ENCODE data around the gene ST3GAL3.
"Not testable (repeated sequence)": the region's sequence is repeated elsewhere in the genome, so short reads cannot be mapped to it uniquely, and the experiment has no call there.

Gene ST3GAL3

DNA sequence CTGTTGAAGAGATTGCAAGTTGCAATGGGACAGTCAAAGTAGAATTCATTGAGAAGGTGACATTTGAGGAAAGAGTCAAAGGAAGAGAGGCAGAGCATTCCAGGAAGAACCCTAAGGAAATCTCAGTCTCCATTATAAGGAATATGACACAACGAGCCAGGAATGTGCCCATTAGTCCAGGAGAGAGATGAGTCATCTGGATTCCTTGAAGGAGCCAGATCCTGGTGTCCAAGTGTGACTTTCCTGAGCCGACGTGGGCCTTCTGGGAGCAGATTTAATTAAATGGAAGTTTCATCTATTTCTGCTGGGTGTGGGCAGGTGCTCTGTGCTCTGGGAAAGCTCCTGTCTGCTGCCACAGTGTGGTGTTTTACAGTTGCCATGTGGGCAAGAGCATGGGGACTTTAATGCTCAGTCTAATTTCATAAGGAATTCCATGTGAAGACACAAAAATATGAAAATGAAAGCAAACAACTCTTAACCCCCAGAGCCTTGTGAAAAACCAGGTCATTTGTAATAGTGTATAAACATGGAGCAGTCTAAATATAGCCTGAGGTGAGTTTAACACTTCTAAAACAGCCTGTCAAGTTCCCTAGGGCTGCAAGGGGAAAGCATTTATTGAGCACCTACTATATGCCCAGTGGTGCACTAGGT lies 114.8 kb downstream of the ST3GAL3 start:
- no peak for DNase-seq (ENCODE audit: low spot score)

DNA sequence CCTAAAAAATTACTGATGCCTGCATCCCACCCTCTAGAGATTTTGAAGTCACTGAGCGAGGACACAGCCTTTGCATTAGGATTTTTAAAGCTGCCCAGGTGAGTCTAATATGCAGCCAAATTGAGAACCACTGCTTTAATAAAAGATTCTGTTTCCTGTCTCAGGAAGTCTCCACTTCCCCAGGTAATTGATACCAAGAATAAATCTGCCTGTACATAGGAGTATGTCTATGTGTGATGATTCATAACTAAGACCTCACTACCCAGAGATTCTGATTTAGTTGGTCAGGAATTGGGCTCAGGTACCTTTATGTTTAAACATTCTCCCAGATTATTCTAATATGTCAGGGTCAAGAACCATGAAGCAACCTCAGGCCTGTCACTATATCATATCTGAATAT lies 117.5 kb downstream of the ST3GAL3 start:
- DNase-seq (ENCODE audit: low spot score) = no peak

DNA sequence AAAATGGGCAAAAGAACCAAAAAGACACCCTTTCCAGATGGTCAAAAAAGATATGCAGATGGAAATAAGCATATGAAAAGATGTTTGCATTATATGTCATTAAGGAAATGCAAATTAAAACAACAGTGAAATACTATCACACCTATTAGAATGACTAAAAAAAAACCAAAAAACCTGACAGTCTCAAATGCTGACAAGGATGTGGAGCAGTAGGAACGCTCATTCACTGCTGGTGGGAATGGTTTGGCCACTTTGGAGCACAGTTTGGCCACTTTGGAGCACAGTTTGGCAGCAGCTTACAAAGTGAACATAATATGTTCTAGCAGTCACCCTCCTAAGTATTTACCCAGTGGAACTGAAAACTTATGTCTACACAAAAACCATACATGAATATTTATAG lies 121.2 kb downstream of the ST3GAL3 start:
- DNase-seq (ENCODE audit: low spot score) = no peak

DNA sequence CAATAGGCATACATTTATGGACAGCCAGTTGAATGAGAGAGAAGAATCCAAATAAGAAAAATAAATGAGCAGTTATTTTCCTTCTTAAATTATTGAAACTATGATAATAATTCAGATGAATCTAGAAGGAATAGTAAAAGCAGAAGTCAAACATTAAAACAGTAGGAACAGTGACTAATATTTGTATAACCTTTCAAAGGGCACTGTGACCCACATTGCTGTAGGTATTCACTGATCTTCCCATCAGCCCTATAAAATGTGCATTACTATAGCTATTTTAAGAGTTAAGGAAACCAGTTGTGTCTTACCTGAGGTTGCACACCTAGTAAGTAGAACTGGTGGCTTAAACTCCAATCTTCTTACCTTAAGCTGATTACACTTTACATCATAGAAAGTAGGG lies 123.5 kb downstream of the ST3GAL3 start:
- no peak for DNase-seq (ENCODE audit: low spot score)

DNA sequence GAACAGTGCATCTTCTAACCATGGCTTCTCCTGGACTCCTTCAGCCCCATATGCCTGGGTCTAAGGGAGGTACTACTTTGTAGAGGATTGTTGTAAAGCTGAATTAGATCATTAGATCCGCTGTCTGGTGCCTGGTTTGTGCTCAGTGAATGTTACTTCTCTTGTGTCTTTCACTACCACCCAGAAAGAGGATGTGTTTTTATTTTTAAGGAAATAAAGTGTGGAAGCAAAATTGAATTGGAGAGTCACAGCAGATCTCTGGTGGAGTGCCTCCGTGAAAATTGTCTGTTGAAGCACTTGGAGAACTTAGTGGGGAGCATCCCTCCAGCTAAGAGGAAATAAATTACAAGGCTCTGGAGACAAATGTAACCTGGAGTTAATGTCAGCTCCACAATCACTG lies 124.5 kb downstream of the ST3GAL3 start:
- DNase-seq (ENCODE audit: low spot score) = no peak

DNA sequence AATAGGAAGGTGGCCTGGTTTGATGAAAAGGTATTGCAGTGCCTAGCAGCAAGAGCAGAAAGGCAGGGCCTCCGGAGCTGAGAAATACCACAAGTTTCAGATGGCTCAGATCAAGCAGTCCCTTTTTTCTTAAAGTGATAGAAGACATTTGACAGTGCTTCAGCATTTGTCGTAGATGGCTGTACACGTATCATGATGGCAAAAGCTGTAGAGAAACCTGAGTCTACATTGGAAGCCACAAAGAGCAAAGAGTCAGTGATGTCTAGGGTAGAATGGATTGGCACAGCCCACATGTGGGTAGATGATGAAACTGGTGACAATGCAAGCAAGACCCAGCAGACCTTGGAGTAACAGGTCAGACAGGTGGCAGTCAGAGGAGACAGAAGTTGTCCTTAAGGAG lies 124.9 kb downstream of the ST3GAL3 start:
- peak; percentile 58 for DNase-seq (ENCODE audit: low spot score)

DNA sequence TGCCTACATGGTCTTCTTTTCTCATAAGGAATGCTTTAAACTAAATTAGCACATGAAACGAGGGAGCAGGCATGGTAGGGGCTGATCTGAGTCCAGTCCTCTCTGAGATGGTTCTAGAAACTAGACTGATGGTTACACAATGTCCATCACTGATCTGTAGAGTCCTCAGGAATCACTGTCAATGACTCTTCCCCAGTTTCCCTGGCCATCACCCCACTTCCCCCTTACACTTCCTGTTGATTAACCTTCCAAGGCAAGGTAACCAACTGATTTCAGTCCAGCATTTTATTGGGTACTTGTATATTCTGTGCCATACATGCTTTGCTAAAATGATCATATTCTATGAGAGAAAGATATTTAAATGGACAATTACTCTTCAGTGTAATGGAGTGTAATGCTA lies 125.7 kb downstream of the ST3GAL3 start:
- DNase-seq (ENCODE audit: low spot score) = no peak

DNA sequence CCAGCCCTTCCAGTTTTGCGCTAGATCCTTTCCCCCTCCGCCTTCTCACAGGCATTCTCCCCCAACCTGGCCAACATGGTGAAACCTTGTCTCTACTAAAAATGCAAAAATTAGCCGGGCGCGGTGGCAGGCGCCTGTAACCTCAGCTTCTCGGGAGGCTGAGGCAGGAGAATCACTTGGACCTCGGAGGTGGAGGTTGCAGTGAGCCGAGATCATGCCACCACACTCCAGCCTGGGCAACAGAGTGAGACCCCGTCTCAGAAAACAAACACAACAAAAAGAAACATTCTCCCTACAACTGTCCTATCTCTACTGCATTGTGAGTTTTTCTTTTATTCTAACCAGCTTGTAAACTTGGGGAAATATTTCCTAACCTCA lies 126.6 kb downstream of the ST3GAL3 start:
- DNase-seq (ENCODE audit: low spot score) = not testable (repeated sequence)

DNA sequence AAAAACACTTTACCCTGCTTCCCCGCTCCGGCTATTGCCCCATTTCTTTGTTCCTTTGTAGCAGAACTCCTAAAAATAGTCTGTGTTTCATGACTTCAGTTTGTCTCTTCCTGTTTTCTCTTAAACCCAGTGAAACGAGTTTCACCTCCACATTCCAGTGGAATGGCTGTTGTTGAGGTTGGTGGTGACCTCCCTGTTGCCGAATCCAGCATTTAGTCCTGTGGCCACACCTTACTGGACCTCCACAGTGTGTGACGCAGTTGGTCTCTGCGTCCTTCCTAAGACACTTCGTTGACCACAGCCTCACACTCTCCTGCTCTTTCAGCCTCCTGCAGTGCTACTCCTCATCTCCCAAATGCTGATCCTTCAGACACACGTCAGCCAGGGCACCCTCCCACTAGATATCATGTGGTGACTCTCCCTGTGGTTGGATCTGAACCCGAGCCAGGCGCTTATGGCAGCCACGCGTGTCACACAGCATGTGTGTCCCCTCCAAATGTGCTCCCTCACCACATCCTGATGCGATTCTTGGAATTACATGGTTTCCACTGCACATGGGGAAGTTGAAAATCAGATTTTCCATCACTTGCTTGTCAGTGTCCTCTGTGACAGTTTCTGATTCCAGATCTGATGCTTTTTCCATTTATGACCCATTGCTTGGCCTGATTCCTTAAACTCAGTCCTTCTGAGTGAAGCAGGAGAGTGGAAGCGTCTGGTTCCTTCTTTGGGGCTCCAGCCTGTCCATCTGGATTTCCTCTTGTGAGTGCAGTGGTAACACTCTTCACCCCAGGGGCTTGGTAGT lies 127.1 kb downstream of the ST3GAL3 start:
- no peak for DNase-seq (ENCODE audit: low spot score)

DNA sequence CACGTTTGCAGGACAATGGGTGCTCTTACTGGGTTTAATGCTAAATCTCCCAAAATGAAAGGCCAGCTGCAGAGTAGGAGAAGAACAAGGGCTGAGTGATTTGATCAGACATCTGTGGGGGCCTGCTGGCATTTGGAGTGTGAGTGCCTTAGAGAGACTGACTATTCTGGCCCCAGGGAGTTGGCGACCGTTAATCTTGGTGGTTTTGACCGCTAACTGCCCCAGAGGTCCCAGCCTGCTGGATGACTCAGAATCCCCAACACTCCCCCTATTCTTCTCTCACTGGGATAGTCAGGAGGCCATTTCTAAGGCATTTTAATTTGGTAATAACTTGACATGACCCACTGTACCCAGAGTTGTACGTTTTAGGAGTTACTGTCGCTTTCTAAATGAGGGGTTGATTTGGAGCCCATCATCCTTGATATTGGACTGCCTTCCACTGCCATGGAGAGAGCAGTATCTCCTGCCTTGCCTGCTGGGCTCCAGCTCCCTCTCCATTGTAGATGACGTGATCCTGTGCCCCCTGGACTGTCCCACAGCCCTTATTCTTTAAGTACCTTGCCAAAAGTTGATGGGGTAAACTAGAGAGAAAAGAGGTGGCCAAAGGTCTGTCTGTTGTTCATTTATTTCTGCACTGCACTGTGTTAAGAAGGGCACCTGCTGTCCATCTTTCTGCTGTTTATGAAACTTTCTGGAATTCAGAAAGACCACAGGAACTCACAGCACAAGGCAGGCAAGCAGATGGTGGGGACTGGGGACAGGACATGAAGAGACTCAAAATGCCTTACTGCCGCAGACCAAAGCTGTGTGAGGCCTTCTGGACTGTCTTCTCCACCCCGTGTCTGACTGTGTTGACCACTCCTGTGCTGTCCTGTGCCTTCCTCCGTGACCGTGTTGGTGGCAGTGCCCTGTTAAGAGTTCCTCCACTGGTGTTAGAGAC lies 128.0 kb downstream of the ST3GAL3 start:
- DNase-seq (ENCODE audit: low spot score) = no peak

DNA sequence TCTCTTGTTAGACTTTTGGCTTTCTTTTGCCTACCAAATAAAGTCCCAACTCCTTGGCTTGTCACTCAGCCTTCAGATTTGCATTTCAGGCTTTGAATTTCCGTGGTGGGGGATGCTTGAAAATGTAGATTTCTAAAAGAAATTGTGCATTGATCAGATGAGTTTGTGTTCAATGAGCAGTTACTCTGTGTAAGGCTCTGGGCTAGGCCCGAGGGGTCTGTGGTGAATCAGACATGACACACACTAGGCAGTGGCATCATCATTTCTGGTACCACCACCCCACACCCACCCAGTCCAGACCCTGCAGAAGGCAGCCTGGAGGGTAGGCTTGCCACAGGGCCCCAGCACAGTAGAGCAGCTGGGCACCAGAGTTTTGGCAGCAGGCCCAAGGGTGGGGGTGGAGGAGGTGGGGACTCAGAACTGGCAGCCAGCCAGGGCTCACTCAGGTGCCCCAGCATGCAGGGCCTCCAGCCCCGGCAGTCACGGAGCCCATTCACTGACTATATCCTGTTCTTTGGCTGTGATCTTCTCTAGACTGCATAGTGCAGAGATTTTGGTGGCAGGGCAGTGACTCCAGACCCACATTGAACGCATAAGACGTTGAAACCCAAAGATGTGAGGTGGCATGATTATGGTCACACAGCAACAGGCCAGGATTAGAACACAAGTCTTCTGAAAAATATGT lies 129.1 kb downstream of the ST3GAL3 start:
- DNase-seq (ENCODE audit: low spot score) = no peak

DNA sequence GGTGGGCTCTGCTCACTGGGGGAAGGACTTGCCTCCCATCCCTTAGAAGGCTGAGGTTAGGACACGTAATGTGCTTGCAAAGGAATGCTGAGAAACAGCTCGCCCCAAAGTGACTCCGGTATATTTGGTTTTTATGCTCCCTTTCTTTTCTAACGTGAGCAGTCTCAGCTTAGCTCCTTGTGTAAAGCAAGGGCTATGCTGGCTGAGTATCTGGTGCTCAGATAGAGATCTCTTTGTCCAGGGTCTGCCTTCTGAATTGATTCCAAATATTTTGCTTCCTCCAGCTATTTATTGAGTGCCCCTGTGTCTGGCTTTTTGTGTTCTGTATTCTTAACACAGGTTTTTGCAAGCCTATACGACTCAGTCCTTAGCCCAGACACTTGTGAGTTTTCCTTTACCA lies 131.7 kb downstream of the ST3GAL3 start:
- DNase-seq (ENCODE audit: low spot score) = no peak

DNA sequence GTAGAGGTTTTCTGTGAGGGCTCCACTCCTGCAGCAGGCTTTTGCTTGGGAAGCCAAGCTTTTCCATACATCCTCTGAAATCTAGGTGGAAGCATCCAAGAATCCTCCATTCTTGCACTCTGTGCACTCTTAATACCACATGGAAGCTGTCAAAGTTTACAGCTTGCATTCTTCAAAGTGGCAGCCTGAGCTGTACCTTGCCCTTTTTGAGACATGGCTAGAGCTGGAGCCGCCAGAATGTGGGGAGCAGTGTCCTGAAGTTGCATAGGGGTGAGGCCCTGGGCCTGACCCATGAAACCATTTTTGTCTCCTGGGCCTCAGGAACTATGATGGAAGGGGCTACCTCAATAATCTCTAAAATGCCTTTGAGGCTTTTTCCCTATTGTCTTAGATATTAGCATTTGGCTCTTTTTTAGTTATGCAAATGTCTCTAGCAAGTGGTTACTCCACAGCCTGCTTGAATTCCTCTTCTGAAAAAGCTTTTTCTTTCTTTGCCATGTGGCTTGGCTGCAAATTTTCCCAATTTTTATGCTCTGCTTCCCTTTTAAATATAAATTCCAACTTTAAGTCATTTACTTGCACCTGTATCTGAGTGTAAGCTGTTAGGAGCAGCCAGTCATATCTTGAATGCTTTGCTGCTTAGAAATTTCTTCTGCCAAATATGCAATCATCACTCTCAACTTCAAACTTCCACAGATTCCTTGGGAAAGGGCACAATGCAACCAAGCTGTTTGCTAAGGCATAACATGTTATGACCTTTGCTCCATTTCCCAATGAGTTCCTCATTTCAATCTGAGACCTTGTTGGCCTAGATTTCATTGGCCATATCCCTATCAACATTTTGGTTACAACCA lies 134.2 kb downstream of the ST3GAL3 start:
- DNase-seq (ENCODE audit: low spot score) = no peak

DNA sequence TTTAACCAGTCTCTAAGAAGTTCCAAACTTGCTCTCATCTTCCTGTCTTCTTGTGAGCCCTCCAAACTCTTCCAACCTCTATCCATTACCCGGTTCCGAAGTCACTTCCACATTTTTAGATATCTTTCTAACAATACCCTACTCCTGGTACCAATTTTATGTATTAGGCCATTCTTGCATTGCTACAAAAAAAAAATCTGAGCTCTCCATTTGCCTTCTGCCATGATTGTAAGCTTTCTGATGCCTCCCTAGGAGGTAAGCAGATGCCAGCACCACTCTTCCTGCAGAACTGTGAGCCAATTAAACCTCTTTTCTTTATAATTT lies 134.8 kb downstream of the ST3GAL3 start:
- DNase-seq (ENCODE audit: low spot score) = no peak

DNA sequence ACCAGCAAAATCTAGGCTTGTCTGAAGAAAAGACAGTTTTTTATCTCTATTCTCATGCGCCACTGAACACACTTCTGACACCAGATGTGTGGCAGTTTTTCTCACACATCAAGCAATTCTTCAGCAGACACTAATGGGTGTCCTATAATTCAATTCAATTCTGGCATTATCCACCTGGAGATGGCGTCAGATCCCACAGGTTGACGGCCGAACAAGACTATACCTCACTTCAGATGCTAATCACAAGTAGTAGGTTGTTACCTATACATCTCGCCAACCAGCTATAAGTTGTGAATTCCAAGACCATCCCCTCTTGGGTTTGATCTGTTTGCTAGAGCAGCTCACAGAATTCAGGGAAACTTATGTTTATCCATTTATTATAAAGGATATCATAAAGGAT lies 136.3 kb downstream of the ST3GAL3 start:
- no peak for DNase-seq (ENCODE audit: low spot score)

DNA sequence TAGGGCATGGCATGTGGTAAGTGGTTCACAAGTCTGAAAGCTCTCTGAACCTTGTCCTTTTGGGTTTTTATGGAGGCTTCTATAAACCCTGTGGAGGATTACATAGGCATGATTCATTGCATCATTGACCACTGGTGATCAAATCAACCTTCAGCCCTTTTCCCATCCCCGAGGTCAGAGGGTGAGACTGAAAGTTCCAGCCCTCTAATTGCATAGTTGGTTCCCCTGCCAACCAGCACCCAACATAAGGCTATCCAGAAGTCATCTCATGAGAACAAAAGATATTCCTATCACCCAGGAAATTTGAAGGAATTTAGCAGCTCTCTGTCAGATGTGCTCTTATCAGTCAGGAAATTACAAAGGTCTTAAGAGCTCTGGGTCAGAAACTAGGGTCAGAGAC lies 136.8 kb downstream of the ST3GAL3 start:
- DNase-seq (ENCODE audit: low spot score) = no peak

DNA sequence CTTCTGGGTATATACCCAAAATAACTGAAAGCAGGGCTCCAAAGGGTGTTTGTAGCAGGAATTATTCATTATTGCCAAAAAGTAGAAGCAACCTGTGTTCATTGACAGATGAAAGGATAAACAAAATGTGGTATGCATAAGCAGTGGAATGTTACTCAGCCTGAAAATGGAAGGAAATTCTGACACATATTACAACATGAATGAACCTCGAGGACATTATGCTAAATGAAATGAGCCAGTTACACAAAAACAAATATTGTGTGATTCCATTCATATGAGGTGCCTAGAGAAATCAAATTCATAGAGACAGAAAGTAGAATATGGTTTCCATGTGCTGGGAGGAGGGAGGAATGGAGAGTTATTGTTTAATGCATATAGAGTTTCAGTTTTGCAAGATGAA lies 140.0 kb downstream of the ST3GAL3 start:
- no peak for DNase-seq (ENCODE audit: low spot score)

DNA sequence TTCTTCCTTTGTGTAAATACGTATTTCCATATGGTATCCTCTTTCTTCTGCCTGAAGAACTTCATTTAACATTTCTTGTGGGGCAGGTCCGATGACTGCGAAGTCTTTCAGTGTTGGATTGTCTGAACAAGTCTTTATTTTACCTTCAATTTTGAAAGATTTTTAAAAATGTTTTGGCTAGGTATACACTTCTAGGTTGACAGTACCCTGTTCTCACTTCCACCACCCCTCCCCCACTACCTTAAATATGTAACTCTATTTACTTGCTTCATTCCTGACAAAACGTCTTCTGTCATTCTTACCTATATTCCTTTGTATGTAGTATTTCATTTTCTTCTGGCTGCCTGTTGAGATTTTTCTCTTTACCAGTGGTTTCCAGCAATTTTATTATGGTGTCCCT lies 140.5 kb downstream of the ST3GAL3 start:
- no peak for DNase-seq (ENCODE audit: low spot score)

DNA sequence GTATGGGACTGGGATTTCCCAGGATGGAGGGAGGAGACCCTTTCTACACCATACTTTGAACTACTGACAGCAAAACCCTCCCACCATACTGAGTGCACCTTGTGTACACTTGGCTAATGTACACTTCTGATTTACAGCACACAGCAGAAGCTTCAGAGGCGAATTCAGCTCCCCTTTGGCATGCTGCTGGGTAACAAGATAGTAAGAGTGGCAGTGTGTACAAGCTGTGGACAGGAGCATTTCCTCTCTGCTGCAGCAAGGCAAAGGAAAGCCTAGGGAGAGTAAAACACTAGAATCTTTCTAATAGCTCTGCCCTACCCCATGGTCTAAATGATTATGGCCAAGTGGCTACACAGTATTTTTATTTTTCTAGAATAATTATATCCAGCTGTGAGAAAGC lies 142.3 kb downstream of the ST3GAL3 start:
- DNase-seq (ENCODE audit: low spot score) = no peak

DNA sequence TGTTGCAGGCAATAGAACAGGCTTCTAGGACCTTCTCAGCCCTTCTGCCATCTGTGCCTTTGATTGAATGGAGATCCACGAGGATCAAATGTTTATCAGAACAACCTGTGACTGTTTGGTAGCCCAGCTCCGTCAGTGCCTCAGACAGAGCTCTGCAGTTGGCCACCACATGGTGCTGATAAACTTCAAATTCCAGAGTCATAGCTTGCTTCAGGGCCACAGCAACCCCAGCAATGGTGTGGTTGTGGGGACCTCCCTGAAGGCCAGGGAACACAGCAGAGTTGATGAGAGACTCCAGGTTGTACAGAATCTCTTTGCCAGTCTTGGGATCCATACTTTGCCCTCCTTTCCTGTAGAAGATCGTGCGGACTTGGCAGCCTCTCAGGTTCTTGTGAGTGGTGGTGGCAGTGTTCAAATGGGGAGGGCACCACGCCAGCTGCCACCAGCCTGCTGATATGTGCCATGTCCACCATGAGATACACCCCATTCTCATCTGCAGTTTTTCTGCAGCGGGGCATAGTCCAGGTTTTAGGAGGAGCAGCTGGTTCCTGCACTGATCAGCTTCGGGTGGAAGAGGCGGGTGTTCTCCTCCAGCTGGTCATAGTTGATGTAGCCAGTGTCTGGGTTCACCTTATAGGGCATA lies 143.4 kb downstream of the ST3GAL3 start:
- DNase-seq (ENCODE audit: low spot score) = no peak

Data from activated CD4-positive, alpha-beta T cell treated with anti-CD3 and anti-CD28 coated beads, Interleukin-2, Interleukin-4, amounts not matched to agents 100 ng/mL and 50 ng/mL, durations not matched to agents 16 hours and 8 hours (primary cell).